Brain microvascular endothelial cell (primary cell): ENCODE measurements around the gene GPLD1.
"Not testable (repeated sequence)": the region's sequence is repeated elsewhere in the genome, so short reads cannot be mapped to it uniquely, and the experiment has no call there.

Experiments used
- DNase-seq: peaks from one replicate; pipeline ENCODE4 v3.0.0-alpha.2; 2020
- H3K27ac ChIP-seq: fragments of 250-450 bp; sonication (Bioruptor Pico); 2 replicates; pipeline ENCODE4 v1.5.1; 2020; ENCODE audit warnings: mild to moderate bottlenecking, moderate library complexity
- H3K27me3 ChIP-seq: fragments of 250-450 bp; sonication (Bioruptor Pico); replicated peaks from 2 replicates; pipeline ENCODE4 v1.5.1; 2020; ENCODE audit warnings: mild to moderate bottlenecking
- H3K36me3 ChIP-seq: fragments of 250-450 bp; sonication (Bioruptor Pico); replicated peaks from 2 replicates; pipeline ENCODE4 v1.5.1; 2020; ENCODE audit warnings: mild to moderate bottlenecking
- H3K4me3 ChIP-seq: 2 replicates; pipeline ENCODE4 v1.5.1; 2011; ENCODE audit warnings: low read depth, mild to moderate bottlenecking, control low read depth, low read length, moderate library complexity
- CTCF ChIP-seq: IDR thresholded peaks from 2 replicates; pipeline ENCODE4 v1.5.1; 2011; ENCODE audit warnings: low read depth, mild to moderate bottlenecking, moderate library complexity, low read length, control low read depth, inconsistent platforms; ENCODE audit errors: missing control alignments
- in situ Hi-C: cut with HindIII; loops from 2 replicates; pipeline ENCODE4 v1.10.0; 2017; ENCODE audit warnings: low sequenced_read_pairs, low pct_ligation_motif_present

Gene GPLD1

GRCh38 chr6:24387818-24388217 lies 101.6 kb downstream of the GPLD1 start:
- TF ChIP-seq CTCF, result no peak
- Histone ChIP-seq H3K27me3 (no peaks in the 10 kb centered on the region), H3K27ac (no peak overlapping the region), H3K4me3 (no peak overlapping the region), H3K36me3 (no peaks in the 10 kb centered on the region)
- no peak for DNase-seq
- in situ Hi-C loops, result no loop called here

- Histone ChIP-seq H3K4me3 (no peak overlapping the region), H3K27me3 (no peaks in the 10 kb centered on the region), H3K36me3 (no peaks in the 10 kb centered on the region), H3K27ac (no peak overlapping the region)
- TF ChIP-seq CTCF, result no peak
- no peak for DNase-seq
- in situ Hi-C loops, result no loop called here
Observed at GRCh38 chr6:24385536-24386269, 103.7 kb downstream of the GPLD1 start.

- H3K36me3 ChIP-seq, DNase-seq, in situ Hi-C loops, H3K27me3 ChIP-seq, H3K4me3 ChIP-seq, H3K27ac ChIP-seq: not testable (repeated sequence)
Observed at GRCh38 chr6:24384369-24385130, 104.8 kb downstream of the GPLD1 start.

- H3K36me3 ChIP-seq, H3K27ac ChIP-seq, in situ Hi-C loops, H3K27me3 ChIP-seq, DNase-seq, H3K4me3 ChIP-seq: not testable (repeated sequence)
Observed at GRCh38 chr6:24382891-24383494, 106.4 kb downstream of the GPLD1 start.

GRCh38 chr6:24382220-24382540 lies 107.2 kb downstream of the GPLD1 start:
- Histone ChIP-seq H3K36me3 (no peaks in the 10 kb centered on the region), H3K4me3 (no peak overlapping the region), H3K27ac (no peak overlapping the region), H3K27me3 (no peaks in the 10 kb centered on the region)
- no peak for DNase-seq
- TF ChIP-seq CTCF, result no peak
- in situ Hi-C loops, result no loop called here

- TF ChIP-seq CTCF, result no peak
- in situ Hi-C loops, result no loop called here
- no peak overlapping the region for H3K4me3 ChIP-seq
- no peak for DNase-seq
- no peak overlapping the region for H3K27ac ChIP-seq
- H3K36me3 ChIP-seq, result no peaks in the 10 kb centered on the region
- H3K27me3 ChIP-seq, result no peaks in the 10 kb centered on the region
Observed at GRCh38 chr6:24381476-24382219, 107.7 kb downstream of the GPLD1 start.
